GM13977 (cell line): Measurements from ENCODE around the gene SLC6A8.

Experiments
- DNase-seq: peaks from one replicate; pipeline ENCODE4 v3.0.0; 2012; ENCODE audit warnings: low spot score
- CTCF ChIP-seq: IDR thresholded peaks from 2 replicates; pipeline ENCODE4 v1.5.1; 2012; ENCODE audit warnings: mild to moderate bottlenecking, control low read depth; ENCODE audit not compliant: insufficient read depth; ENCODE audit errors: extremely low read depth, missing control alignments
- in situ Hi-C: fragments of 300-500 bp; cut with MboI; formaldehyde crosslinking; loops from one replicate; pipeline ENCODE4 v1.12.0; 2022; ENCODE audit warnings: low sequenced_read_pairs, low pct_unique_long_range_greater_than_20kb, mixed read lengths, inconsistent platforms; ENCODE audit not compliant: unreplicated experiment

The SLC6A8 gene

GRCh38 chrX:153684467-153685155 is 3.1 kb upstream of the SLC6A8 start:
- in situ Hi-C loops, result no loop called here
- DNase-seq, result no peak

GRCh38 chrX:153685156-153685536 is 2.6 kb upstream of the SLC6A8 start:
- in situ Hi-C loops, result no loop called here
- no peak for DNase-seq
- no peak for TF ChIP-seq CTCF

More at GRCh38 chrX:153684467-153685155, 3.1 kb upstream of the SLC6A8 start:
- no peak for TF ChIP-seq CTCF

- DNase-seq, result no peak
- TF ChIP-seq CTCF, result no peak
- in situ Hi-C loops, result no loop called here
These were observed 1.7 kb upstream of the SLC6A8 start for GRCh38 chrX:153685751-153686696.

GRCh38 chrX:153686711-153687110 is 1.0 kb upstream of the SLC6A8 start:
- in situ Hi-C loops, result no loop called here
- no peak for DNase-seq
- no peak for TF ChIP-seq CTCF

- DNase-seq, result no peak
- no peak for TF ChIP-seq CTCF
- in situ Hi-C loops, result no loop called here
These were observed 345 bp downstream of the SLC6A8 start for GRCh38 chrX:153688071-153688470.

GRCh38 chrX:153688506-153688905 is 780 bp downstream of the SLC6A8 start:
- in situ Hi-C loops, result no loop called here
- no peak for DNase-seq
- TF ChIP-seq CTCF, result no peak
